HL-60 (cell line): ENCODE results near the gene ACTN4.

Source experiments
- CTCF ChIP-seq: IDR thresholded peaks from one replicate; pipeline ENCODE4 v1.5.1; 2011; ENCODE audit warnings: low read length, control low read depth, inconsistent platforms; ENCODE audit not compliant: insufficient read depth
- POLR2AphosphoS5 ChIP-seq: IDR thresholded peaks from 2 replicates; pipeline ENCODE4 v1.6.1; 2012; ENCODE audit warnings: low read depth

DNA sequence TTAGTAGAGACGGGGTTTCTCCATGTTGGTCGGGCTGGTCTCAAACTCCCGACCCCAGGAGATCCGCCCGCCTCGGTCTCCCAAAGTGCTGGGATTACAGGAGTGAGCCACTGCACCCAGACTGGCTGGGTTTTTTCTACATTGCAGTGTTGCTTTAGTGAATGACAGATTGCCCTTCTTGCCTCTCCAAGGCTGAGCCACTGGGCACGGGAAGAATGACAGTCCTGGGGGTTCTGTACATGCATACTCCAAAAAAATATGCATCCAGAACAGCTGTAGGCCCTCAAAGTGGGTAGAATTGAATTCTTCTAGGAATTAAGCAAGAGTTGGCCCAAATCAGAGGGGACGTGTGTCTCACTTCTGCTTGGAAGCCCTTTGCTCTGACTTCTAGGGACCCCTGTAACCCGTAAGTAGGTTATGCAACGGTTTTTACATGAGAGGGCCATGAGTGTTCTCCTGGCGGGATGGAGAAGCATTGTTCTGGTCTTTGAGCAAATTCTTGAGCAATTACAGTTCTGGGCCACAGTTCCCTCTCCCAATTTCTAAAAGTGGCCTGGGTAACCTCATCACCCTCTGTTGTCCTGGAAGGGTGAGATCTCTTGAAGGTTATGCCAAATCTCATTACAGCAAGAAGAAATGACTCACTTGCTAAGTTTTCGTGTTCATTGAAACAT, 3.6 kb downstream of the ACTN4 start:
- TF ChIP-seq POLR2AphosphoS5 (no peak), CTCF (no peak)
